GM23248 (cell line): Measurements from ENCODE around the gene KHDRBS2. TPM values are rescaled to one million over a fixed set of nuclear protein-coding genes. Genes with fewer than 3 reads are reported as not detected.

Experiments
- DNase-seq: peaks from one replicate; pipeline ENCODE4 v3.0.0-alpha.2; 2015
- H2AFZ ChIP-seq: fragments of 200-600 bp; sonication (generic); 2 replicates; pipeline ENCODE4 v1.6.1; 2016; ENCODE audit warnings: antibody characterized with exemption
- H3F3A ChIP-seq: fragments of 200-600 bp; sonication (generic); 2 replicates; pipeline ENCODE4 v1.6.1; 2016; ENCODE audit warnings: mild to moderate bottlenecking, antibody characterized with exemption, mixed run types; ENCODE audit not compliant: insufficient read depth
- H3K27ac ChIP-seq: fragments of 200-600 bp; sonication (generic); 2 replicates; pipeline ENCODE4 v1.5.1; 2016; ENCODE audit warnings: mild to moderate bottlenecking
- H3K27me3 ChIP-seq: fragments of 200-600 bp; sonication (generic); replicated peaks from 2 replicates; pipeline ENCODE4 v1.6.1; 2016; ENCODE audit warnings: mild to moderate bottlenecking; ENCODE audit not compliant: insufficient read depth
- H3K36me3 ChIP-seq: fragments of 200-600 bp; sonication (generic); 2 replicates; pipeline ENCODE4 v1.6.1; 2016; ENCODE audit warnings: low read depth, mild to moderate bottlenecking
- H3K4me1 ChIP-seq: fragments of 200-600 bp; sonication (generic); 2 replicates; pipeline ENCODE4 v1.6.1; 2016; ENCODE audit warnings: mild to moderate bottlenecking; ENCODE audit not compliant: insufficient read depth
- H3K4me2 ChIP-seq: fragments of 200-600 bp; sonication (generic); one replicate; pipeline ENCODE4 v1.6.1; 2016; ENCODE audit warnings: mild to moderate bottlenecking; ENCODE audit not compliant: unreplicated experiment
- H3K4me3 ChIP-seq: fragments of 200-600 bp; sonication (generic); 2 replicates; pipeline ENCODE4 v1.5.1; 2016; ENCODE audit warnings: mild to moderate bottlenecking
- H3K79me2 ChIP-seq: fragments of 200-600 bp; sonication (generic); 2 replicates; pipeline ENCODE4 v1.6.1; 2016; ENCODE audit warnings: mild to moderate bottlenecking; ENCODE audit not compliant: insufficient read depth
- H3K9ac ChIP-seq: fragments of 200-600 bp; sonication (generic); 2 replicates; pipeline ENCODE4 v1.6.1; 2016; ENCODE audit warnings: mild to moderate bottlenecking
- H3K9me2 ChIP-seq: fragments of 200-600 bp; sonication (generic); 2 replicates; pipeline ENCODE4 v1.6.1; 2016; ENCODE audit warnings: mixed run types, mild to moderate bottlenecking, moderate library complexity; ENCODE audit not compliant: insufficient read depth
- H3K9me3 ChIP-seq: fragments of 200-600 bp; sonication (generic); one replicate; pipeline ENCODE4 v1.6.1; 2017; ENCODE audit warnings: low read depth
- H4K20me1 ChIP-seq: fragments of 200-600 bp; sonication (generic); 2 replicates; pipeline ENCODE4 v1.6.0; 2016; ENCODE audit not compliant: insufficient read depth
- EZH2 ChIP-seq: fragments of 200-600 bp; sonication (generic); IDR thresholded peaks from 2 replicates; pipeline ENCODE4 v1.6.1; 2018; ENCODE audit warnings: antibody characterized with exemption, mild to moderate bottlenecking; ENCODE audit not compliant: insufficient read depth, poor library complexity, severe bottlenecking
- EZH2phosphoT487 ChIP-seq: fragments of 200-600 bp; sonication (generic); IDR thresholded peaks from 2 replicates; pipeline ENCODE4 v1.6.1; 2018; ENCODE audit warnings: antibody characterized with exemption, moderate library complexity, mild to moderate bottlenecking, low read depth; ENCODE audit not compliant: insufficient read depth
- WGBS, 2 experiments: methylation state at CpG; one replicate each; pipeline ENCODE4 v1.1.6; 2015 to 2017; ENCODE audit warnings: low lambda C conversion rate in 2 of 2, low coverage in 1 of 2; ENCODE audit errors: missing lambda C conversion rate in 2 of 2; 5-methylcytosine and 5-hydroxymethylcytosine counted together
- in situ Hi-C: fragments of 300-500 bp; cut with MboI; formaldehyde crosslinking; loops from 2 replicates; pipeline ENCODE4 v1.15.0; 2020
- polyA plus RNA-seq: library from polyadenylated mRNA; unstranded; fragments of >200 nt; fragmentation: Nextera tagmentation; extraction: Ambion mirVana; gene quantifications from 2 replicates; pipeline ENCODE4 v1.2.1, GENCODE V29; 2016
- total RNA-seq: library from RNA; depleted of rRNA; stranded (reverse); fragments of >200 nt; shearing (Covaris generic); gene quantifications from 2 replicates; pipeline ENCODE4 v1.2.3, GENCODE V29; 2014

Gene KHDRBS2
- total and polyA plus RNA-seq, 2 experiments from 2014 or later: not detected

GRCh38 chr6:62039605-62040004, 246.4 kb downstream of the KHDRBS2 start:
- no peak overlapping the region for H3K4me2 ChIP-seq
- H3K27me3 ChIP-seq: no peaks in the 10 kb centered on the region
- no peak overlapping the region for H3K27ac ChIP-seq
- TF ChIP-seq EZH2phosphoT487: no peak
- WGBS, 2 experiments: 4 to 6% methylated on average over 1 of the region's 1 CpG
- no peak overlapping the region for H3K4me3 ChIP-seq
- H4K20me1 ChIP-seq: no peaks in the 10 kb centered on the region
- H3K36me3 ChIP-seq: no peaks in the 10 kb centered on the region
- H3F3A ChIP-seq: no peaks in the 10 kb centered on the region
- no peaks in the 10 kb centered on the region for H3K9me3 ChIP-seq
- in situ Hi-C loops: no loop called here
- no peaks in the 10 kb centered on the region for H3K9me2 ChIP-seq
- no peak for DNase-seq
- H2AFZ ChIP-seq: no peak overlapping the region
- H3K79me2 ChIP-seq: no peaks in the 10 kb centered on the region
- no peak overlapping the region for H3K9ac ChIP-seq
- H3K4me1 ChIP-seq: no peaks in the 10 kb centered on the region

- DNase-seq: no peak
- Histone ChIP-seq H3K36me3 (no peaks in the 10 kb centered on the region), H3K9me3 (no peaks in the 10 kb centered on the region), H3K4me1 (no peaks in the 10 kb centered on the region), H3F3A (no peaks in the 10 kb centered on the region), H3K27me3 (no peaks in the 10 kb centered on the region), H3K27ac (no peak overlapping the region), H3K9me2 (no peaks in the 10 kb centered on the region), H3K4me3 (no peak overlapping the region), H3K9ac (no peak overlapping the region), H4K20me1 (no peaks in the 10 kb centered on the region), H2AFZ (no peak overlapping the region), H3K79me2 (no peaks in the 10 kb centered on the region), H3K4me2 (no peak overlapping the region)
- 19 to 39% methylated on average over 2 of the region's 2 CpGs for WGBS, 2 experiments
- in situ Hi-C loops: no loop called here
- TF ChIP-seq EZH2 (no peak), EZH2phosphoT487 (no peak)
Measured at GRCh38 chr6:62037445-62037844, 248.6 kb downstream of the KHDRBS2 start.

- H3K4me3 ChIP-seq: no peak overlapping the region
- H3K36me3 ChIP-seq: no peaks in the 10 kb centered on the region
- H3K9me3 ChIP-seq: no peaks in the 10 kb centered on the region
- no peaks in the 10 kb centered on the region for H3K27me3 ChIP-seq
- no peaks in the 10 kb centered on the region for H3K4me1 ChIP-seq
- no peaks in the 10 kb centered on the region for H4K20me1 ChIP-seq
- no peaks in the 10 kb centered on the region for H3K79me2 ChIP-seq
- no peak for DNase-seq
- TF ChIP-seq EZH2phosphoT487 (no peak), EZH2 (no peak)
- WGBS, 2 experiments: 25 to 33% methylated on average over 1 of the region's 1 CpG
- H3K27ac ChIP-seq: no peak overlapping the region
- in situ Hi-C loops: no loop called here
- H3K4me2 ChIP-seq: no peak overlapping the region
- no peak overlapping the region for H3K9ac ChIP-seq
- no peaks in the 10 kb centered on the region for H3K9me2 ChIP-seq
- H3F3A ChIP-seq: no peaks in the 10 kb centered on the region
- no peak overlapping the region for H2AFZ ChIP-seq
Measured at GRCh38 chr6:62035952-62036351, 250.1 kb downstream of the KHDRBS2 start.

GRCh38 chr6:62013719-62014118, 272.3 kb downstream of the KHDRBS2 start:
- H3K4me2 ChIP-seq: no peak overlapping the region
- in situ Hi-C loops: no loop called here

GRCh38 chr6:62009445-62009844, 276.6 kb downstream of the KHDRBS2 start:
- no peak overlapping the region for H3K4me2 ChIP-seq
- H3K27me3 ChIP-seq: no peaks in the 10 kb centered on the region
- no peak for DNase-seq
- 48 to 49% methylated on average over 3 of the region's 3 CpGs for WGBS, 2 experiments
- H2AFZ ChIP-seq: no peak overlapping the region
- no peaks in the 10 kb centered on the region for H4K20me1 ChIP-seq
- H3K9ac ChIP-seq: no peak overlapping the region
- H3K79me2 ChIP-seq: no peaks in the 10 kb centered on the region
- no peaks in the 10 kb centered on the region for H3K4me1 ChIP-seq
- H3K27ac ChIP-seq: no peak overlapping the region
- TF ChIP-seq EZH2: no peak
- no peak for TF ChIP-seq EZH2phosphoT487
- in situ Hi-C loops: no loop called here
- H3K36me3 ChIP-seq: no peaks in the 10 kb centered on the region
- no peak overlapping the region for H3K4me3 ChIP-seq
- no peaks in the 10 kb centered on the region for H3K9me2 ChIP-seq
- H3K9me3 ChIP-seq: peaks cover 3% of the 10 kb centered on the region
- no peaks in the 10 kb centered on the region for H3F3A ChIP-seq

More at GRCh38 chr6:62013719-62014118, 272.3 kb downstream of the KHDRBS2 start:
- H3K4me1 ChIP-seq: no peaks in the 10 kb centered on the region
- H3K9me3 ChIP-seq: no peaks in the 10 kb centered on the region
- TF ChIP-seq EZH2 (no peak), EZH2phosphoT487 (no peak)
- no peaks in the 10 kb centered on the region for H3F3A ChIP-seq
- H3K27me3 ChIP-seq: no peaks in the 10 kb centered on the region
- no peaks in the 10 kb centered on the region; the same call in 1 of the 2 replicates for H3K9me2 ChIP-seq
- H3K79me2 ChIP-seq: no peaks in the 10 kb centered on the region
- no peak for DNase-seq
- H3K27ac ChIP-seq: no peak overlapping the region
- 23 to 31% methylated on average over 6 of the region's 6 CpGs for WGBS, 2 experiments
- H3K4me3 ChIP-seq: no peak overlapping the region
- no peak overlapping the region for H2AFZ ChIP-seq
- H3K9ac ChIP-seq: no peak overlapping the region
- H4K20me1 ChIP-seq: no peaks in the 10 kb centered on the region
- no peaks in the 10 kb centered on the region for H3K36me3 ChIP-seq
